GM12873 (cell line): ENCODE data around the gene TMEM200A.

ENCODE experiments used
- TF ChIP-seq, protein P1 (sequence below): IDR thresholded peaks from 2 replicates; pipeline ENCODE4 v1.5.1; 2012; ENCODE audit warnings: low read depth, mild to moderate bottlenecking, moderate library complexity, low read length, control low read depth; ENCODE audit not compliant: insufficient read depth; ENCODE audit errors: missing control alignments

The TMEM200A gene

DNA sequence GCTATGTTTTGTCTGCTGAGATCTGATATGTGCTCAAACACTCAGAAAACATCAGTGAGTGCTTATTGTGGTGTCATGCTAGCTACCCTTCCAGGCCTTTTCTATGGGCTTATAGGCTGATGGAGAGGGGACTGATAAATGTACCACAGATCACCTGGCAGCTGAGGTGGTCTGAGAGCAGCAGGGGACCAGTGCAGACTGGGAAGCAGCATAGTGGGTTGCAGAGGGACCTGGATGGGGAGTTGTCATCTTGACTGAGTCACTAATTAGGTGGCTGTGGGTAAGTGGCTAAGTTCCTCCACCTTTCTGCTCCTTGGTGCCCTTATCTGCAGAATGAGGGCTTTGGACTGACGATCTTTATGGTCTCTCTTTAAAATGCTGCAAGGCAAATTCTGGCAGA is 2.8 kb downstream of the TMEM200A start:
- TF ChIP-seq, protein P1, sequence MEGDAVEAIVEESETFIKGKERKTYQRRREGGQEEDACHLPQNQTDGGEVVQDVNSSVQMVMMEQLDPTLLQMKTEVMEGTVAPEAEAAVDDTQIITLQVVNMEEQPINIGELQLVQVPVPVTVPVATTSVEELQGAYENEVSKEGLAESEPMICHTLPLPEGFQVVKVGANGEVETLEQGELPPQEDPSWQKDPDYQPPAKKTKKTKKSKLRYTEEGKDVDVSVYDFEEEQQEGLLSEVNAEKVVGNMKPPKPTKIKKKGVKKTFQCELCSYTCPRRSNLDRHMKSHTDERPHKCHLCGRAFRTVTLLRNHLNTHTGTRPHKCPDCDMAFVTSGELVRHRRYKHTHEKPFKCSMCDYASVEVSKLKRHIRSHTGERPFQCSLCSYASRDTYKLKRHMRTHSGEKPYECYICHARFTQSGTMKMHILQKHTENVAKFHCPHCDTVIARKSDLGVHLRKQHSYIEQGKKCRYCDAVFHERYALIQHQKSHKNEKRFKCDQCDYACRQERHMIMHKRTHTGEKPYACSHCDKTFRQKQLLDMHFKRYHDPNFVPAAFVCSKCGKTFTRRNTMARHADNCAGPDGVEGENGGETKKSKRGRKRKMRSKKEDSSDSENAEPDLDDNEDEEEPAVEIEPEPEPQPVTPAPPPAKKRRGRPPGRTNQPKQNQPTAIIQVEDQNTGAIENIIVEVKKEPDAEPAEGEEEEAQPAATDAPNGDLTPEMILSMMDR: no peak

- TF ChIP-seq, protein P1: no peak
Observed at GRCh38 chr6:130369831-130370230, 4.0 kb downstream of the TMEM200A start.

GRCh38 chr6:130371921-130372420 is 6.2 kb downstream of the TMEM200A start:
- TF ChIP-seq, protein P1: no peak

GRCh38 chr6:130372786-130373185 is 7.0 kb downstream of the TMEM200A start:
- TF ChIP-seq, protein P1: no peak

DNA sequence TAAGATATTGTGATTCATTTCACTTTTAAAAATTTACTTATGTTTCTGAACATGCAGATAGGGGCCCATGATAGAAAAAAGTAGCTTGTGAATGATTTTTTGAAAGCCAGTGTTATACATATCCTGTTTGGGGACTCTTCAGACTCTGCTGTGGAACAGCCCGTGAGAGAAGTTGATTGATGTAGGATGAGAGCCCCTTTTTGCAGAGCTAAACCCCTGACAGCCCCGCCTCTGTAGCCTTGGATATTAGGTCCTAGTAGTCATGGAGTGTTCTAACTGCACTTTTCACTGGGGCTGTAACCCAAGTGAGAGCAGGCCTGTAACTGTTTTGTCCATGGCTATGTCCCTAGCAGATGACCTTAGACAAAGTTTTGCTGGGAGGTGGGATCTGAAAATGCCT is 8.2 kb downstream of the TMEM200A start:
- TF ChIP-seq, protein P1: no peak

DNA sequence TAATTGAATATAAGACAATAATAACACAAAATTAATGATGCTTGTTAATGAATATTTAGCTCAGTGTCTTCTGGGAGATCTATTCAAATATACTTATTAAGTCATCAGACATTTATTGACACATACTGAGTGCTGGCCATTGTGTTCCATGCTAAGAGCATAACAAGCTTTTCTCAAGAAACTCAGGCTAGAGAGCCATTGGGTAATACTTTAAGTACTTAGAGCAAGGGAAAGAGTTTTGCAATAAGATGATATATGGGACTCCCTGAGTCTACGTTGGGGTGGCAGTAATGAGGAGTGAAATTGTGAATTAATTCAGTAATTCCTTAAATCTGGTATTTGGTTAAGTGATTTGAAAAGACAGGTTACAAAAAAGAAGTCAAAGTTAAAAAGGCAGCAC is 11.1 kb downstream of the TMEM200A start:
- TF ChIP-seq, protein P1: no peak

- TF ChIP-seq, protein P1: no peak
Observed at GRCh38 chr6:130377371-130377770, 11.6 kb downstream of the TMEM200A start.
